ENCODE results near the gene ZC3H4. TPM values are rescaled to one million over a fixed set of nuclear protein-coding genes. Genes with fewer than 3 reads are reported as not detected.

Gene ZC3H4
- total and polyA plus RNA-seq, 2 of the 8 experiments (the other 6 are each of a cell fraction or from before 2014, with no cell fraction given): 6.6 to 92.0 TPM

DNA sequence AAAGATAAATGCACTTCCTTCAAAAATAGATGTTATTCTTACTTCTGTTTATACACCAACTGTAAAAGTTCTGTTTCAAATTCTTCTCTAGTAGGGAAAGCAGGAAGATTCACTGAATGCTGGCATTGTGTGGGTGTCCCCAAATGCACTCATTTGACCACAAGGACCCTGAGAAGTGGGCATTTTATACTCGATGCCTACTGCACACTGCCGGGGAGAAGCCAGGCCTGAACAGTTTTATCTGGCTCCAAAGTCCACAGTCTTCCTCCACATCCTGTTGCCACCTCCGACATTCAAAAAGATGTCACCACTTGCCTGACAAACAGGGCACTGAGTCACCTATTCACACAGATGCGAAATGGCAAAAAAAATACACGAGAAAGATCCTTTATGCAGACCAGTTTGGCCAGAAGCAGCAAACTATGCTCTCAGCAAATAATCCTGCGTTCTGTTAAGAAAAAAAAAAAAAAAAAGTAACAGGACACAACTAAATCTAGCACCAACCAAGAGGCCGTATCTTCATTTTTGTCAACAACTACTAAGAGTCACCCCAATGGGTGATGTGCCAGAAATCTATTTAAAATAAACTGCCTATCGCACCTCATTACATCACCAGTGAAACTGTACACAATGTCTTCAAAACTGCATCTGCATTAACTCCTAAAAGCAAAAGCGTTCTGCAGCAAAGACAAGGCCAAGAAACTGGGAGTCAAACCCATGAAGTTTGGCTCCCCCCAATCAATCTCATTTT is 6.2 kb downstream of the ZC3H4 start:
- no peak overlapping the region for H3K18ac ChIP-seq (ENCODE audit: extremely low read depth, low read length)
- H3K79me1 ChIP-seq (ENCODE audit: low read depth, low read length): peaks cover 19% of the 10 kb centered on the region
- ChIA-PET POLR2A (ENCODE audit: partially characterized antibody) (interaction anchor here (0.6 to 12.2 kb wide), 10 partner anchors 9 to 71 kb away, joined by 3 to 209 read pairs (median 6); no protein-coding TSS in a partner anchor), CTCF (ENCODE audit: partially characterized antibody) (interaction anchor here (0.6 to 2.0 kb wide), 5 partner anchors 8 to 94 kb away, joined by 3 to 9 read pairs (median 3); no protein-coding TSS in a partner anchor)
- TF ChIP-seq BACH1 (IDR thresholded peaks at IDR 0.05; ENCODE audit: low read length): no peak
- TF ChIP-seq GTF2F1 (IDR thresholded peaks at IDR 0.05; ENCODE audit: borderline replicate concordance, low read depth, low read length): no peak
- no peak for TF ChIP-seq CEBPB (IDR thresholded peaks at IDR 0.05; ENCODE audit: low read depth, low read length)
- no peak for TF ChIP-seq CBX8 (IDR thresholded peaks at IDR 0.05; ENCODE audit: borderline replicate concordance, low read depth, low read length)
- TF ChIP-seq TCF12 (IDR thresholded peaks at IDR 0.05; ENCODE audit: low read depth, low read length): no peak
- no peak for TF ChIP-seq SIN3A (conservative IDR thresholded peaks at IDR 0.05 in 1 of 2, IDR thresholded peaks at IDR 0.05 in 1 of 2; ENCODE audit: low read depth in 1 of 2, low read length in 2 of 2)
- TF ChIP-seq, protein P1, sequence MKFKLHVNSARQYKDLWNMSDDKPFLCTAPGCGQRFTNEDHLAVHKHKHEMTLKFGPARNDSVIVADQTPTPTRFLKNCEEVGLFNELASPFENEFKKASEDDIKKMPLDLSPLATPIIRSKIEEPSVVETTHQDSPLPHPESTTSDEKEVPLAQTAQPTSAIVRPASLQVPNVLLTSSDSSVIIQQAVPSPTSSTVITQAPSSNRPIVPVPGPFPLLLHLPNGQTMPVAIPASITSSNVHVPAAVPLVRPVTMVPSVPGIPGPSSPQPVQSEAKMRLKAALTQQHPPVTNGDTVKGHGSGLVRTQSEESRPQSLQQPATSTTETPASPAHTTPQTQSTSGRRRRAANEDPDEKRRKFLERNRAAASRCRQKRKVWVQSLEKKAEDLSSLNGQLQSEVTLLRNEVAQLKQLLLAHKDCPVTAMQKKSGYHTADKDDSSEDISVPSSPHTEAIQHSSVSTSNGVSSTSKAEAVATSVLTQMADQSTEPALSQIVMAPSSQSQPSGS (IDR thresholded peaks at IDR 0.05; ENCODE audit: low read length): no peak
- no peak for TF ChIP-seq SIRT6 (IDR thresholded peaks at IDR 0.05; ENCODE audit: low read length)
- no peak for DNase-seq (ENCODE audit: low read depth in 1 of 2, low spot score in 2 of 2)
- H3K36me3 ChIP-seq (ENCODE audit: control insufficient read depth in 2 of 4, insufficient read depth in 4 of 4, low read length in 3 of 4): peaks cover 0 to 36% (median 2%) of the 10 kb centered on the region in 4 experiments; a peak in 4 of 8 replicates
- no peak overlapping the region for H3K56ac ChIP-seq (replicated peaks; ENCODE audit: insufficient read length, low read depth, low read length)
- peak overlapping the region; percentile 56; the same call in 1 of the 2 replicates for H2AK5ac ChIP-seq (ENCODE audit: low read depth, low read length)
- peaks cover 12% of the 10 kb centered on the region for H3K23me2 ChIP-seq (ENCODE audit: low read depth, low read length)
- H3K14ac ChIP-seq (ENCODE audit: insufficient read length): no peak overlapping the region
- no peak overlapping the region for H2BK5ac ChIP-seq (ENCODE audit: low read depth, low read length)
- H4K8ac ChIP-seq (ENCODE audit: extremely low read depth, insufficient read depth, low read length): no peak overlapping the region
- H4K91ac ChIP-seq (replicated peaks; ENCODE audit: insufficient read length, low read length): no peak overlapping the region
- H2AFZ ChIP-seq (ENCODE audit: low read length): no peak overlapping the region
- H3K27ac ChIP-seq (ENCODE audit: low read depth, low read length): no peak overlapping the region
- WGBS, 2 experiments (ENCODE audit: extremely low coverage in 1 of 2, insufficient coverage in 1 of 2, insufficient read length in 1 of 2, insufficient replicate concordance in 2 of 2, low coverage in 1 of 2, low lambda C conversion rate in 2 of 2, missing lambda C conversion rate in 1 of 2): 92% methylated on average over 8 of the region's 9 CpGs; no CpG with 5 or more reads in 1 of the 2 experiments
- no peaks in the 10 kb centered on the region for H3K9me3 ChIP-seq (ENCODE audit: insufficient read depth in 2 of 2, low read depth in 1 of 2, low read length in 1 of 2)
- H3K79me2 ChIP-seq (ENCODE audit: control insufficient read depth in 1 of 2, insufficient read depth in 2 of 2, low read length in 2 of 2): peaks cover 10 to 87% of the 10 kb centered on the region in 2 experiments
- no peak overlapping the region for H2BK120ac ChIP-seq (replicated peaks; ENCODE audit: low read depth, low read length)
- no peak overlapping the region for H3K4me2 ChIP-seq (ENCODE audit: insufficient read depth in 1 of 2, low read depth in 2 of 2, low read length in 2 of 2)
- FAIRE-seq: no peak
- no peak overlapping the region for H2BK15ac ChIP-seq (ENCODE audit: low read length)
- no peak overlapping the region for H3K4ac ChIP-seq (replicated peaks; ENCODE audit: insufficient read length, low read depth, low read length)
- peaks cover 2 to 3% of the 10 kb centered on the region in 2 experiments for H4K20me1 ChIP-seq (replicated peaks in 1 of 2; ENCODE audit: control insufficient read depth in 1 of 2, insufficient read depth in 2 of 2, low read length in 2 of 2)
- no peak overlapping the region for H3K4me3 ChIP-seq (ENCODE audit: extremely low read depth in 1 of 4, insufficient read depth in 2 of 4, low read depth in 3 of 4, low read length in 4 of 4)
- H3K27me3 ChIP-seq (replicated peaks in 1 of 4; ENCODE audit: control insufficient read depth in 3 of 4, extremely low read depth in 1 of 4, insufficient read depth in 3 of 4, low read length in 3 of 4): no peaks in the 10 kb centered on the region
- no peak overlapping the region for H2BK12ac ChIP-seq (ENCODE audit: low read depth, low read length)
- peaks cover 3 to 20% (median 14%) of the 10 kb centered on the region in 4 experiments; a peak in 6 of 7 replicates for H3K4me1 ChIP-seq (replicated peaks in 1 of 4; ENCODE audit: control insufficient read depth in 3 of 4, insufficient read depth in 4 of 4, low read length in 3 of 4)
- no peak overlapping the region for H3K23ac ChIP-seq (ENCODE audit: insufficient read length)
- H2BK20ac ChIP-seq (ENCODE audit: low read length): no peak overlapping the region
- H4K5ac ChIP-seq (ENCODE audit: insufficient read length, low read depth, low read length): no peak overlapping the region
- no peak overlapping the region; a peak in 1 of 7 replicates for H3K9ac ChIP-seq (replicated peaks in 1 of 4; ENCODE audit: extremely low read depth in 1 of 4, low read depth in 3 of 4, low read length in 3 of 4)
